Stimulated activated naive CD8-positive, alpha-beta T cell treated with anti-CD3 and anti-CD28 coated beads, Interleukin-15, Interleukin-2, amounts not matched to agents 100 U/mL and 50 U/mL, for 24 hours (primary cell): ENCODE measurements around the gene PTPN21.

Source experiments
- ATAC-seq: fragments of 150-1000 bp; cut with Tn5 transposase; one replicate; pipeline ENCODE4 v1.10.0; 2021
- DNase-seq: peaks from one replicate; pipeline ENCODE4 v3.0.0; 2021

The PTPN21 gene

DNA sequence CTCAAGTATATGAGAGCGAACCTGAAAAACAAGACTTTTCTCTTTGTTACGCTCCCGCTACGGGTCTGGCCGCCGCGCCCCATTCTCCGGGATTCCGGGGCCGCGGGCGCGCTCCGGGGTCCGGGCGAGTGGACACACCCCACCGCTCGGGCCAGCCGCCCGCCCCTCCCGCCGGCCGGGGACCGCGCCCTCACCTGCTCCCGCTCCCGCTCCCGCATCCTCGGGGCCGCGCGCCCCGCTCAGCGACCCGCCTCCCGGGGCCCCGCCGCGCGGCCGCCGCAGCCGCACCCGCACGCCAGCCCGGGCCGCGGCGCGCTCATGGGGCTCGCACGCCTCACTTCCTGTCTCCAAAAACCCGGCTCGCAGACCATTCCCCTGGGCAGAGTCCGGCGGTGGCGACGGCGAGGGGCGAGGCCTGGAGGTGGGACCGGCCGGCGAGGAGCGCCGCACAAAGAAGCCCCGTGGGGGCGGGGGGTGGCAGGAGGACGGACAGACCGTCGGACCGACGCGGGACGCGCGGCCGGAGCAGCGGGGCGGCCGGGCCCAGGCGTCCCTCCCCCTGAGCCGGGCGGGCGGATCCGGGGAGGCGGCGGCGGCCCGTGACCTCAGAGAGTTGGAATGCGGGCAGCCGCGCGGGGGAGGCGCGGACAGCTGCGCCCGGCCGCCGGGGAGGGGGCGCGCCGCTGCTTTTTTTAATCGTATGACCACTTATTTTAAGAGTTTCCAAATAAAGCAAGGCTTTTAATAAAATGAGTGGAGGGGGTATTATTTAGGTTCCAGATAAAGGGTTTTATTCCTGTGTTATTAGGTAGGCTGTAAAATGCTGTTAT is at the start of gene PTPN21:
PTPN21 (minus strand) TSS at position 551 of the 830 bp plus-strand sequence. CDS start 4,590 bp downstream, outside the sequence.
- no peak for ATAC-seq

DNA sequence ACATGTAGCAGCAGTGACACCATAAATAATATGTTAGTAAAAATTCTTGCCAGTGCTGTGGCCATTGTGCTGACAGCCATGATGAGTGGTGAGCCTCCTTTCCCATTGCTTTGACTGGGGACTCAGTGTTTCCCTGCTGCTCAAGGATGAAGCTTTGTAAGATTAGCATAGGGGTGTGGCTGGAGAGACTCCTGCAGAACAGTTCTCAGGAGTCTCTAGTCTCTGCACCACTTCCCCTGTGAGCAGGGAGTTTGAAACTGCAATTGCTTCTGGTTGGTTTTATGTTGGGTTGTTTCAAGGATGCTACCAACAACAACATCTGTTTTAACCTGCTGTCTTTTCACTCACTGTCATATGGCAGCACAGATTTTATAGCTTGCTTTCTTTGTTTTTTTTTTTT is 49.4 kb upstream of the PTPN21 start:
- no peak for DNase-seq
- no peak for ATAC-seq

More for the DNA sequence above, at the start of gene PTPN21:
- peak; percentile 29 for DNase-seq

DNA sequence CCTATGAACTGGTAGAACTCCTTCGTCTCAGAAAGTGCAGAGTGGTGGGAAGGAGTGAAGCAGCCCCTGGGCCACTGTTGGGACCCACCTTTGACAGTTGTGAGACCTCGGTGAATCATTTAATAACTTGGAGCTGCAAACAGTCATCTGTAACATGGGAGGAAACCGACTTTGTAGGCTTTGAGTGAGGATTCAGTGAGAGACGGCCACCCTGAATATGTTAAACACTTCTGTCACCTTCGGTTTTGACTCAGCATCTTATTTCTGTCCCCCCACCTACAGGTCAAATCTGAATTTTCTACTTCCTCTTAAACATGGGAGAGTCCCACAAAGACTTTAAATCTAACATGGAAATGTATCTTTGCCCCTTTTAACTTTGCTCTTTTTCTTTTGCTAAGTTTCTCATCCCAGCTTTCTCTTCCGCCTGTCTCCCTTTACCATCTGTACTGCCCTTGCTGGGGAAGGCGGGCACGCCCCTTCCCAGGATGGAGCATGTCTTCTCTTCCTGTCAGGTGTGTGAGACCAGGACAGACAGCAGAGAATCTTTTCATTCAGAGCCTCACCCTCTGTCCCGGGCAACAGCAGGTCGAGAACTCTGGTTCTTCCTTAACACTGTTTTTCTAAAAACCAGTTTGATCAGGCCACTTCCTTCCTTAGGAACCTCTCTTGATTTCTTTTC is 45.1 kb upstream of the PTPN21 start:
- peak; percentile 18 for DNase-seq

DNA sequence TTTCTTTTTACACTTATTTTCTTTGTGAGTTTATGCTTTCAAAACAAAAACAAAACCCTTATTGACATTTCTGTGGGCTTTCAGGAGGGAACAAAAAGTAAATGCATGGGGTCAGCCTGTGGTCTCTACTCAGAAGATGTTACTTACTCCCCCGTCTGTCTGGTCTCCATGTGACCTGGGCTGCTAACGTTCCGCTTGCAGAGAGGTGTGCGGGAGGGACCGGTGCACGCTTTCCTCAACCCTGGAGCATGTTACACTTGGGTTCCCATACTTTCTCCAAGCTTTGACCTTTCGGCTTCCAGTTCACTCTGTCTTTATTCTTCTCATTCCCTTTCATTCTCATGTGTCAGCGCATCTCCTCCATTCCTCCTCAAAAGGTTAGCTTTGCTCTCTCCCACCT is 44.5 kb upstream of the PTPN21 start:
- ATAC-seq (no peak), DNase-seq (no peak)

More for the DNA sequence above, 45.1 kb upstream of the PTPN21 start:
- peak; percentile 94 for ATAC-seq

DNA sequence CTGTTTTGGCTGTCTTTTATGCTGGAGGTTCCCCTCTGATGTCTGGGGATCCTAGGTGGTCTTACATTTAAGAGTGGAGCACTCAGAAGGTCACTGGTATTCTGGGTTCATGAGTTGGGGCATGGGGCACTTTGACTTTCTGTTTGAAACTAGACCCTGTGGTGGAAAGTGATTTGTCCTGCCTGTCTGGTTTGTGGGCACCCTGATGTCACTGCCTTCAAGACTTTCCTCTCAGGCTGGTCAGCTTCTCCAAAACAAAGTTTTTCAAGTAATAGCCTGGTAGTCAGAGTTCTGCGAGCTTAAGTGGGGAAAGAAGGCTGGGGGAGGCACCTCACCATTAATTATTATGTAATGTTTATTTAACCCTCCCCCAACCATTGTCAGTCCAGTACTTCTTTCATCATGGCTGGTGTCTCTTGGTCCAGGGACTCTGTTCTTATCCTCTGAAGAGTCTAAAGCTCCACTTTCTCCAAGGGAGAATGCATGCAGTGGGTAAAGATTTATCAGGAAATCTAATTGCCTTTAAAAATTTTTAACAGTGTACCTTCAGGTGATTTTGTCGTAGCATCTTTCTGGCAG is 43.4 kb upstream of the PTPN21 start:
- DNase-seq (no peak), ATAC-seq (peak; percentile 11)

DNA sequence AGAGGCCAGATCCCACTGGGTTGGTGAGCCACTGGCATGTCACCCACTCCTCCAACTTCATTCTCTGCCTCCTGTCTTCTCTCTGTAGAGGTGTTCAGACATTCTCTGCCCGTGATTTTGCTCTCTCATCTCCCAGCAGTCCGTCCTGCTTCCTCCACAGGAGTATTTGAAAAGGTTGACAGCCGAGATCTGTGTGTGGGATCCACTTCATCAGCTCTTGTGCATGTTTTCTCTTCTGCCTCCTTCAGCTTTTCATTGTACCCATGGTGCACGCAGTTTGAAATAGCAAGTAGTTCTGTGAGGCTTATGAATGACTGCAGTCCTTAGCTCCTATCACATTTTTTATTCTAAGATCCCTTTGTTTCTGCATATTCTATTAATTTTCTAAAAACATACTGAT is 42.8 kb upstream of the PTPN21 start:
- DNase-seq: no peak
- ATAC-seq: no peak

DNA sequence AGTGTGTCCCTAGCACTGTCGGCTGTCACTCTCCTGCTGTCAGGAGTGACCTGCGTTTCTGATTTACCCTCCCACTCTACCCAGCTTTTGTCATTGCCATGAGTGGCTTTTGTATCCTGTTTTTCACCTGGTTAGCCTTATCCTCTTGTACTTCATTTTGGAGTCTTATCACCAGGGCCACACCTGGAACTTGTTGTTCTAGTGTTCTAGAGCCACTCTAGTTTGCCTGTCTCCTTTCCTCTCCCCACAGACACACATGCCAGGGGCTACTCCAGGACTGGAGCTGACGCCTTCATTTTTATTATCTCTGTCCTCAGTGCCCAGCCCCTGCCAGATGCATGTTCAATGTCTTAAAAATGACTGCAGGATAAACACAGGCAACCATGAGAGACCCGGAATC is 42.2 kb upstream of the PTPN21 start:
- ATAC-seq (no peak), DNase-seq (no peak)

DNA sequence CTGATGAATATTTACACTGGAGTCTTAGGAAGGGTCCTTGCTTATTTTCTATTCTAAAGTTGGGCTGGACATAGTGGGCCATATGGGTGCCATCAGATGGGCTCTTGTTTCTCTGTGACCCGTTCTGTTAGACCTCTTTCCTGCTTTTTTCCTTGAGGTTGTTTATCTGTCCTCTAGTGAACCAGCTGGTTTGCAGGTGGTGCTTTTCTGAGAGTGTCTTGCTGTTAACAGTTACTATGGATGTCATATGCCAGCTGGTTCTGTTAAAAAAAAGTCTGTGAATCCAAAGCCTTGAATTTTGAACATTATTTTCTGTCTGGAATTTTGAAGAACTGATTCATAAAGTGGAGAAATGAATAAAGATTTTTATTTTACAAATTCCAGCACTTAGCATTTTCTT is 37.2 kb upstream of the PTPN21 start:
- DNase-seq (no peak), ATAC-seq (no peak)

DNA sequence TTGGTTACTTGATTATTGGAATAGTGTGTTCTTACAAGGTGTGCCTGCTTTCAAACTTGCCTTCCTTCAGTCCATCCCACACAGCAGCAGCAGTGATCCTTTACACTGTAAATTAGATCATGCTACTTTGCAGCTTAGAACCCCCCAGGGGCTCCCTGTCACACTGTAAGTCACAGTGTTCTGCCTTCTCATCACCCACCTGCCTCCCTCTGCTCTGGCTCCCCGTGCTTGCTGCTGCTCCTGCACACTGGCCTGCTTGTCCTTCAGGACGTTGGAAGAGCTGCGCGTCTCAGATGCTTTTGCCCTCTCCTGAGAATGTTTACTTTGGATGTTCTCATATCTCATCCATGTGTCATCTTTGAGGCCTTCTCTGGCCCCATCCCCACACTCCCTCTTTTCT is 35.4 kb upstream of the PTPN21 start:
- ATAC-seq (no peak), DNase-seq (no peak)

DNA sequence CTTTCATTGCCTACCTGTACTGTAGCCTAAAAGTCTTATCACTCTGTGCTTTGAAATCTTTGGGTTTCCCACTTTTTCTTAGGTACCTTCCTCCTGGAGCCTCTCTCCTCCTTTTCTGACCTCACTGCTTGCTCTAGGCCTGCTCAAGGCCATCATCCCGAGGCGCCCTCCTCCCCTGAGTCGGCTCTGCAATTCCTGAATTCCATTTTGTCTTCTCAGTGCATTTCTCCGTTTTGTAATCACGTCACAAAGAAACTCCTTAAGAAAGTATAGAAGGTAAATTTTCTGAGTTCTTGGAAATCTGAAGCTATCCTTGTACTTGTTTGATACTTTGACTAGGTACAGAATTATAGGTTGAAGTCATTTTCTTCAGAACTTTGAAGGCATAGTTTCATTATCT is 33.3 kb upstream of the PTPN21 start:
- DNase-seq (no peak), ATAC-seq (no peak)

DNA sequence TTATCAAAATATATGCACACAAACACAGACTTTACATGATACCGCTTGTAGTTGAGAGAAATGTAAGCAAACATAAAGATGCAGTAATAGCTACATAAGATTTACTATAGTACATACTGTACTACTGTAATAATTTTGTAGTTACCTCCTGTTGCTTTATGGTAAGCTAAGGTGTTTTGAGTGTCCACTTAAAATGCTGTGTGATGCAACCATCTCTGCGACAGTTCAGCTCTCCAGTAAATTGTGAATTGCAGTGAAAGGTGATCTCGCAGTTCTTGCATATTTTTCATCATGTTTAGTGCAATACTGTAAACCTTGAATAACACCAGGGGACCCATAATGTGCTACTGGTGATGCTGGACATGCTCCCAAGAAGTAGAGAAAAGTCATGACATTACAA is 29.6 kb upstream of the PTPN21 start:
- ATAC-seq (no peak), DNase-seq (no peak)

DNA sequence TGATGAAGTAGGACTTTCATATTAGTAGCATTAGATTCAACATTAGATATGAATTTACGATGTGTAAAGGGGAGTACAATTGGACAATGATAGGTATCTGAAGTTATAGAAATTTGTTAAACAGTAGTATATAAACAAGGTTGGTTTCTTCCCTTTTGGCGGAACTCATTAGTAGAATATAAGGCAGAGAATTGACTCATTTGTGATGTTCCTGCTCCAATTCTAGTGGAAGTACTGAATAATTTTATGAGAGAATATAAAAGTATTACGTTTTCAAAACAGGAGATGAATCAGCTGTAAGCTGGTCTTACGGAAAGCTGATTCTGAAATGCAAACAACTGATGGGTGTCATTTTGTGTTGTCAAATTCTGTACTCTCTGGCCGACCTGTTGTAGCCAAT is 21.4 kb upstream of the PTPN21 start:
- DNase-seq (no peak), ATAC-seq (no peak)

DNA sequence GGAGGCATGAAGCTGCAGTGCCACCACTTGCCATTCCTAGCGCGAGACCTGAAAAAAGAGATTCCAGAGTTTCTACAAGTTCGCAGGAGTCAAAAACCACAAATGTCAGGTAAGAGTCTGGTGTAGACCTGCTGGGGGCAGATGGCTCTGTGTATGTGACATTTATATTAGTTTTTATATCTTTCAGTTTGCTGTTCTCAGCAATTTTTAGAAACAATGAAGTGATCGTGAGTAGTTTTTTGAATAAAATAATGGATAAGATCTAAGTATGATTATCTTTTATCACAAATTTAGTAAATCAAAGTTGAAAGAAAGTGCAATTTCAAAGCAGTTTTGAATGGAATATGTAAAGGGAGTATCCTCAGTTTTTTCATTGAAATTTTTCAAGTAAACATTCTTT is 17.3 kb upstream of the PTPN21 start:
- DNase-seq (no peak), ATAC-seq (no peak)

DNA sequence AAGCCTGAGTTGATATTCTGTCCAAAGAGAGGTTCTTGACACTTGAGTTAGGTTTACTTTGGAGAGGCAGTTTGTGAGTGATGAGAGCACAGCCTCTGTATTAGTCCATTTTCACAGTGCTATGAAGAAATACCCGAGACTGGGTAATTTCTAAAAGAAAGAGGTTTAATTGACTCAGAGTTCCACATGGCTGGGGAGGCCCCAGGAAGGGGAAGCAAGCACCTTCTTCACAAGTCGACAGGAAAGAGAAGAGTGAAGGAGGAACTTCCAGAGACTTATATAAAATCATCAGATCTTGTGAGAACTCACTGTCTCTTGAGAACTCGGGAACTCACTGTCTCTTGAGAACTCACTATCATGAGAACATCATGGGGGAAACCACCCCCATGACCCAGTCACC is 13.4 kb upstream of the PTPN21 start:
- no peak for ATAC-seq

DNA sequence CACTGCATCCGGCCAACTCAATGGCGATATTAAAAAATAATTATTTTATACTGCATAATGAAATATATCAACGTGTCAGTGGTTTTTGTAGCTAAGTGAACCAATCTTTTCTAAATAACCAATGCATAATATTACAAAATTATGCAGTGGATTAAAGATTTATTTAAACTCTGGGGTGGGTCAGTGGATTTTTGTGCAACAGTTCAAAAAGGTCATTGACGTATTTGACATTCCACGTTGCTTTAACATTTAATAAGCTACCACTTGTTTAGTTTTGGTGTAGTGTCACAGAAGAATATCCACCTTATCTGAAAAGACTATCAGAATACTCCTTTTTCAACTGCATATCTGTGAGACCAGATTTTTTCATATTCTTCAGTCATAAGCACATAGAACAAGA is 10.6 kb upstream of the PTPN21 start:
- no peak for ATAC-seq
- no peak for DNase-seq

More for the DNA sequence above, 13.4 kb upstream of the PTPN21 start:
- no peak for DNase-seq

DNA sequence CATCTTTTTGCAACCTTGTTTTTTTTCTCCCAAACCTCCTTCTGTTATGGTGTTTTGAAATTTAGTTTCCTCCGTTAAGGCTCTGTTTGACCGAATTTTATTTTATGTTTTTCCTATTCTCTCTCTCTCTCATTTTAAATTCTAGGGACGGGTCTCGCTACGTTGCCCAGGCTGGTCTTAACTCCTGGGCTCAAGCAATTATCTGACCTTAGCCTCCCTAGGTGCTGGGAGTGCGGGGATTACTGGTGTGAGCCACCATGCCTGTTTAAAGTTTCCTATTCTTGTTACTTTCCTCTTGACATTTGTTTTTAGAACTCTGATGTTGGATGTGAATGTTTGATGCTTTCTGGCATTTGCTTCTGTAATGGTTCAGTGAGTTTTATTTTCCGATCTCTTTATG is 9.0 kb upstream of the PTPN21 start:
- no peak for ATAC-seq
- DNase-seq: no peak

DNA sequence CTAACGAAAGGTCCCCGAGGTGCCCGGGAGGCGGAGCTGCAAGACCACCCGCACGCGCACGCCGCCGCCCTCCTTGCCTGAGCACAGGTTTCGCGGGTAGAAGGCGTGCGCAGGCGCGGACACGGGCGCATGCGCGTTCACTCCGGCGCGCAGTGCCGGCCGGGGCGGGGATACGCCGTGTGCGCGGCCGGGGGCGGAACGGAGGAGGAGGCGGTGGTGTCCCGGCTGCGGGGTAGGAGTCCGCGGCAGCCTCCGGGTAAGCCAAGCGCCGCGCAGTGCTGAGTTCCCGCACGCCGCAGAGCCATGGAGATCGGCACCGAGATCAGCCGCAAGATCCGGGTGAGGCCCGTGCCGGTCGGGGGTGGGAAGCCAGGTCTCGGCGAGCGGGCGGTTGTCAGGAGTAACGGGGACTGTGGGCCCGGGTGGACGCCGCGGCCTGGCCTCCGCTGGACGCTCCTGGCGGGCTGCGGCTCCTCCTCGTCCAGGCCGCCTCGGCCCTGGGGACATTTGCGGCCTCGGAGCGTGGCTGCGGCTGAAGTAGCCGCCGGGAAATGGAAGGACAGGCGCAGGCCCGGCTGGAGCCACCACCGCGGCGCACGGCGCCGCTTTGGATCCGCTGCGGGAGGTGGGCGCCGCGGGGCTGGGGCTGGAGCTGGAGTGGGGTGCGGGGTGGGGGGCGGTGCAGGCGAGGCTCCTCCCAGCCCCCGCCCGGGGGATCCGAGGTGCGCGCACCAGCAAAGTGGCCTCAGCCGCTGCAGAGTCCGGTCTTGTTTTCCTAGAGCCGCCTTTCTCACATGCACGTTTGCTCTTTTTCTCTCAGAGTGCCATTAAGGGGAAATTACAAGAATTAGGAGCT is 8.3 kb upstream of the PTPN21 start, which contains the start of gene ZC3H14:
ZC3H14 (plus strand) TSS at position 207 of the 856 bp plus-strand sequence; CDS start at position 304, 97 bp downstream.
- DNase-seq (peak; percentile 89), ATAC-seq (peak; percentile 92)

DNA sequence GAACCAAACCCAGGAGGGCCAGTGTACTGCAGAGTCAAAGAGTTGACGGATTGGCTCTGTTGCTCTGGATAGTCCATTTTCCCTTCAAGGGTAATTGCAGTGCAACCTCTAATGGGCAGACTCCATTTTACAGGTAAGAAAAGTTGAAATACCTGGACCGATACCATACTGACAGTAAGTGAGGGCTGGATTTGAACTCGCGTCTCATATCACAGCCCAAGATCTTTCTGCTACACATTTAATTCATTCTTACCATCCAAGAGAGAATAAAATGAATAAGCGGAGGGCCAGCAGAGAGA is 7.7 kb upstream of the PTPN21 start:
- ATAC-seq: no peak
- no peak for DNase-seq

DNA sequence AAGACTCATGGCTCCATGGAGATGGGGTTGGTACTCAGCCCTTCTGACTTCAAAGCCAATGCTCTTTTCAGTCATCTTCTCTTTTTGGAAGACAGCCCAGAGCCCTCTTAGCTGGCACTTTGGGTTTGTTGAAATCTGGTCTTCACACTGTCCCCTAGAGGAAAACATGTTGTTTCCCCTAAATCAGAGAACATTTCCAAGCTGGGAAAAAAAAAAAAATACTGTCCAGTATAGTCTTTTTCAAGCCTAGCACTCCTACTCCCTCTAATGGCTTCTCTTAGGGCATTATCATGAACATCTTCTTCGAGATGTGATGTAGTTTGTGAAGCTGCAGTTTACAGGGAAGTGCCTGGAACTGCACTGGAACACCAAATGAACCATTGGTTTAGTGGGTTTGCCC is 5.0 kb upstream of the PTPN21 start:
- DNase-seq (no peak), ATAC-seq (no peak)

DNA sequence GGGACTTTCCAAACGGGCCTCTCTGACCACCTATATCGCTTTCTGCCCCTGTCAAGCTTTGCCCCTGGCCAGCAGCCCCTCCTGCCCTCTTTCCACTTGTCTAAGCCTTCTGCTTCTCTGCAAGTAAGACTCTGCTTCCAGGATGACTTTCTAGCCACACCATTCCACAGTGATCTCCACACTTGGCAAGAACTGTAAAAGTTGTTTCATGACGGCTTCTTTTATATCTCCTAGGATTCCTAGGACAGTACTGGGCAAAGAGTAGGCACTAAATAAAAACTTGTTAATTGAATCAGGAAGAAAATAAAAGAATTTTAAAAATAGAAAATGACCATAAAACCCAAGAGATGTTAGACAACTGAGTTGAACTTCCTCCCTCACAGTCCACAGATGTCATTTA is 1.8 kb upstream of the PTPN21 start:
- no peak for DNase-seq

DNA sequence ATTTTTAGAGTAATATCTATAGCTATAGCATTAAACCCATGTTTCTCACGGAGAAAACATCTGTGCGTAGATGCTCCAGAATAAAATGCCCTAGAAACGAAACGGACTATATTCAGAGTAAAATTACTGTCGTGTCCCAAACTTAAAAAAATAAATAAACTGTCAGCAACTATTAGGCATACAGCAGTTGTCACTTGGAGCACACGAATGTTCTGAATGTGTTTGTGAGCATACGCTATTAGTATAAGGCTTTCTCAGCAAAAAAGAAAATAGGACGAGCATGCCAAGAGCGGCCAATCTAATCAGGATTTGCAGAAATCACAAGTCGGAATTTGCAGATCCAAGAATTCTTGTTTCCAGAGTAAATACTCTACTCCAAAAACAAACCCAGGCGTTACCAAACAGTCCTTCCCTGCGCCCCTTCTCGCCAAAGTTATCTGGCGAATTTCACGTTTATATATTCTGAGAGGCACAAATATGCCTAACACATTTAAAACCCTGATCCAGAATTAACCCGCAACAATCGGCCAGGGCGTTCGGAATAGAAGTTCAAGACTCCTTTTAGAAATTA is 836 bp downstream of the PTPN21 start:
- no peak for ATAC-seq
- no peak for DNase-seq

More for the DNA sequence above, 1.8 kb upstream of the PTPN21 start:
- no peak for ATAC-seq

DNA sequence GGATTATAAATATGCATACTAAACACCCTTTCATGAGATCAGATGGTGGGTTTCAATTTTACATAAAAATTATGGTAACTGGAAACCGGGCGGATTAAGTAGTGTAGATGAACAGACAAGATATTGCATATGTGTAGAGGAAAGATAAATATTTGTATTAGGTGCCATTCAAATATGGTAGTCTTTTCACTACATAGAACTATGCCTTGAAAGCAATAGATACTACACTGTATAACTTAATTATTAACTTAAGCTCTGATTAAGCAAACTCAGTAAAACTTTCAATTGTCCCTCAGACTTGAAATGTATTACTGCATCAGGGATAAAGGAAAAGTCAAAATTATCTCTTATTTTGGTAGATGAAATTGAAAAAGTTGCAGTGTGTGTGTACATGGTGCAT is 1.9 kb downstream of the PTPN21 start:
- no peak for ATAC-seq

More for the DNA sequence above, 1.9 kb downstream of the PTPN21 start:
- no peak for DNase-seq
